Measurements from ENCODE around the gene GAS7.
"Not testable (repeated sequence)": the region's sequence is repeated elsewhere in the genome, so short reads cannot be mapped to it uniquely, and the experiment has no call there.

GAS7 gene

DNA sequence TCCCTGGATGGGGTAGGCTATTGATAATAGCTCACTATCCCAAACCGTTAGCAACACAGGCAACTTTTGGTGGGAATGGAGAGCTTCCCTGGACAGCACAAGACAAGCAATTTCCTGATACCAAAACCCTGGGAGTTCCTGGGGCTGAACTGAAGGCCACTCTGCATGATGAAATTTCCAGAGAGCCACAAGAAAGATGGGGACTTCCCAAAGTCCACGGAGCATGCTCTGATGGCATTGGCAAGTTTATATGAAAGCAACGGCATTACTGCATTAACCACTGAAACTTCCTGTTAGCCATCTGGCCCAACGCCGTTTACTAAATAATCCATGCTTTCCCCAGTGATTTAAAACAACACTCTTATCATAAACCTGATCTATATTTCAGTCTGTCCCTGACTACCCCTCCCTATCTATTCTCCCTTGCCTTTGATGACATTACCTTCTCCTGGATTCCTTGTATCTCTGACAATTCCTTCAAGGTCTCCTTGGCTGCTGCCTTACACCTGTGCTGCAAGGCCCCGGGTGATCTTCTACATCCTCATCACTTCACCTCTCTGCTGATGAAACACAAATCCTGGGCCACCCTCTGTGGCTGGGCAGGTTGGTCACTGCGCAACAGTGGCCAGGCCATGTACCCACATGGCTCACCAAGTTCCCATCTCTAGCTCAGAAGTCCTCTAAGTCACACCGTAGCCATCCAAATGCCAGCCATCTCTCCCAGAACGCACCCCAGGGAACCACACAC is 184.9 kb downstream of the GAS7 start:
- DNase-seq, result no peak

GRCh38 chr17:10010752-10011151 is 187.7 kb downstream of the GAS7 start:
- DNase-seq, result no peak

DNA sequence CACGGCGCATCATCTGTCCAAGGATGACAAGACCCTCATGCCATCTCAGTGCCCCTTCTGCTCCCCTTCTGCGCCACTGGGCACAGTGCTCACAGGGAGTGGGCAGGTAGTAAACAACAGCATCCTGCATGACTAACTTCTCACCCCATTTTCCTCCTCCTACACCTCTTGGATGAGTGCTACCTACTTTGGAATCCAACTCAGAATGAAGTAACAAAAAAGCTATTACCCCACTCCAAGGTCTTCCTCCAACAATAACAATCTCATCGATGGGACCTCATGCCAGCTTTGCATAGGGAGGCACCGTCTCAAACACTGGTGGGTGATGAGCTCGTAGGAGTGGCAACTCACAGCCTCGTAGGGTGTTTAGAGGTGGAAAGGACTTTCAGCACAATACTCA is 194.7 kb downstream of the GAS7 start:
- no peak for DNase-seq

- not testable (repeated sequence) for DNase-seq
Observed at GRCh38 chr17:10002567-10003360, 195.6 kb downstream of the GAS7 start.

GRCh38 chr17:10001306-10001873 is 197.0 kb downstream of the GAS7 start:
- DNase-seq, result no peak

DNA sequence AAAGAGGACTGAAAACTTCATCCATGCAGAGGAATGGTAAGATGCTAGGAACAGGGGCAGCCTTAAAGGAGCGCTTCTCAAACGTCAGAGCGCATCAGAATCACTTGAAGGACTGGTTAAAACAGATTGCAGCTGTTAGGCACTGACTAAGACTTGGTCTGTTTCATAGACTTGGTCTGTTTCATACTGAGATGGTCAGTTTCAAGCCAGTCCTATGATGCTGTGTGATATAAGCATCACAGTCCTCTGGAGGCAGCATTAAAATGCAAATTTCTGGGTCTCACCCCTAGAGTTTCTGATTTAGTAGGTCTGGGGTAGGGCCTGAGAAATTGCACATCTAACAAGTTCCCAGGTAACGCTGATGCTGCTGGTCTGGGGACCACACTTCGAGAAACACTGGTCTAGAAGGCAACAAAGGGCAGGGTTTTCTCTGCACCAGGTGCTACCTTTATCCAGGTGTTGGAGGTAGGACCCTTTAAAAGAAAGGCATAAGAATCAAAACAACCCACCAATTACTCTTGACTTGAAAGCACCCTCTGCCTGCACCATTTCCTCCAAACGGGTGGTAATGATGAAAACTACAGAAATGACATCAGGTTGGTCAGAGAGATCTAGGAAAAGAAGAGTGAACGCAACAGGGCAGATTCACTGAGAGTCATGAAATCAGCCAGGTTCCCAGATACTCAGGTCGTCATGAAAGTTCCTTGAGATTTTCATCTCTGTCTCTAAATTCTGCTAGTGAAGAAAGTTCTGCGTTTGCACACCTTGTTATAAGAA is 198.3 kb downstream of the GAS7 start:
- no peak for DNase-seq

DNA sequence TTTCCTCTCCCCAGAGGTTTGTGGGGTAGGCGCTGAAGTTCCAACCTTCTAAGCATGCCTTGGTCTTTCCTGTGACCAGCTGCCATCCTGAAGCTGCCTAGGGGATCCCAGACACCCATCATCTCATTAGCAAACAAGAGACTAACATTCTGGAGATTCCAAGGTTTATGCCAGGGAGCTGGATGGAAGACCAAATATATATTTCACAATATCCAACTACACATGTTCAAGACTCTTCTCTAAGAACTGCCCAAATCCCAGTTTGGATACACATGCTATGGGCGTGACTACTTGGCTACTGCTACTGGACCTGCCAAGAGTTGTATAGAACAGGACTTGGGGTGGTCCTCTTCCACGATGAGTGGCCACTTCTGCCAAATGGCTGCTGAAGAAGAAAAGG is 200.3 kb downstream of the GAS7 start:
- no peak for DNase-seq

GRCh38 chr17:9994761-9995160 is 203.6 kb downstream of the GAS7 start:
- no peak for DNase-seq

- DNase-seq, result no peak
Observed at GRCh38 chr17:9991796-9992195, 206.6 kb downstream of the GAS7 start.

- DNase-seq, result no peak
Observed at GRCh38 chr17:9991351-9991750, 207.1 kb downstream of the GAS7 start.

DNA sequence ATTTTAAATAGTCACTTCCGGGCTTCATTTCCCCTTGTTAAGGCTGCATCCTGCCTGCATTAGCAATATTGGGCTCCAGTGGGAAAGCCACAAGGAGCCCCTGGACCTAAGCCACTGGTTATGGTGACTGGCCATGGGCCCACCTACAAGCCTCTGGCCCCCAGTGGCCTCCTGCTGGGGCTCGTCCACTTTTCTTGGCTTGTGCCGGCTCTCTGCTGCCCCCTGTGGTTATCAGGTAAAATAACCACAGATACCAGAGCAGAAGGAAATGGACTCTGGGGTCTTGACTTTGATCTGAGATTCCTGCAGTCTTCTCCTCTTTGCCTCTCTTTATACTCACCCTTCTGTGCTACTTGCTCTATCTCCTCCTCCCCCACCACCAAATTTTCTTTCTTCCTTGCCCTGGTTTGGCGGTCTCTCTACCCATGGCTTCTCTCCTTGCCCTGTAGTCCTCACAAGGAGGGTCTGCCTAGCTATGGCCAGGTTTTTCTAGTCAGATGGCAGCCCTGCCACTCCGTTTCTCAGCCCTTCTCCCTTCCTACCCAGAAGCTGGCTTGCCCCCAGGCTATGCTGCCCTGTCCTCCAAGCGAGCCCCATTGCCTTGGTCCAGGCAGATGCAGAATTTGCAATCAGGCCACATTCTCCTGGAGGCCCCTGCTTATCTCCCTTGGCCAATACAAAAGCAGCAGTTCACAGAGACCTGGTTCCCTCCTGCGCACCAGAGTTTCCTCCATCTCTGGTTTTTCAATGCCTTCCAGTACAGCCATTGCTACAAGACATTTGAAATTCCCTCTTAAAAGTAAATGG is 210.4 kb downstream of the GAS7 start:
- DNase-seq, result peak; percentile 60

GRCh38 chr17:9986754-9987382 is 211.5 kb downstream of the GAS7 start:
- no peak for DNase-seq

DNA sequence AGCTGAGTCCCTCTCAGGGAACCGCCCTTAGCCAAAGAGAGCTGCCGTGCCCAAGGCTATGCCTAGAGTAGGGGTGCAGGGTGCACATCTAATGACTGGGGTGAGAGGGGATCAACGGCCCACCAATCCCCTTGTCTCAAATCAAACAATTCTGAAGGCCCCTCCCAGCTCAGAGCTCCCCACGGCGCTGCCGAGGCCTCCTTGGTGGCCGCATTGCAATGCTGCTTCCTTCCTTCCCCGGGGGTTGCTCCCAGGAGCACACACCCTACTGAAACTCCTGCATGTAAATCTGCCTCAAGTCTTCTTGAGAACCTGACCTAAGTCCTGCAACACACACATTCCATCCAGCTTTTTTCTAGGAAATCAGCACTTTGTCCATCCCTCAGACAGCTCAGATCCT is 212.8 kb downstream of the GAS7 start:
- no peak for DNase-seq

- no peak for DNase-seq
Observed at GRCh38 chr17:9984768-9985167, 213.6 kb downstream of the GAS7 start.

- peak; percentile 9 for DNase-seq
Observed at GRCh38 chr17:9982159-9982558, 216.2 kb downstream of the GAS7 start.

DNA sequence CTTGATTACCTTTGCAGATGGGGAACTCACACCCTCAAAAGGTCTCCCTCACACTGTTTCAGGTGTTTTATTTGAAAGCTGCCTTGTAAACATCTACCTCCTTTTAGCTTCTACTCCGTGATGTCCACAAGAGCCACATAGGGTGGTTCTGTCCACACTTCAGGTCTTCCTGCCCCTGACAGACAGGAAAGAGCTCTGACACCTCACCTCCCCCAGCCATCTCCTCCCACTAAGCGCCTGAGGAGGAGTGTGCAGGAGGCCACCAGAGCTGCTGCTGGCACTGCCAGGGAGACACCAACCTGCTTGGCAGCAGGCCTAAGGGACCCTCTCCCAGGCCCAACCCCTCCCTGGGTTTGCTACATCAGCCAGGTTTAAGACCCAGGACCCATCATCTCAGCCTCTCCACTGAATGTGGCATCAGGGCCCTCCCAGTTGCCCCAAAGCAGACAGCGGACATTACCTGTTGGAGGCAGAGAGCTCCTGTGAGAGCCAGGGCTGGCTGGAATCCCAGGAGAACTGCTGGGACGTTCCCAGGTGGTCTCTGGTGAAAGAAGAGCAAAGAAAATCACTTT is 217.0 kb downstream of the GAS7 start:
- DNase-seq, result no peak

DNA sequence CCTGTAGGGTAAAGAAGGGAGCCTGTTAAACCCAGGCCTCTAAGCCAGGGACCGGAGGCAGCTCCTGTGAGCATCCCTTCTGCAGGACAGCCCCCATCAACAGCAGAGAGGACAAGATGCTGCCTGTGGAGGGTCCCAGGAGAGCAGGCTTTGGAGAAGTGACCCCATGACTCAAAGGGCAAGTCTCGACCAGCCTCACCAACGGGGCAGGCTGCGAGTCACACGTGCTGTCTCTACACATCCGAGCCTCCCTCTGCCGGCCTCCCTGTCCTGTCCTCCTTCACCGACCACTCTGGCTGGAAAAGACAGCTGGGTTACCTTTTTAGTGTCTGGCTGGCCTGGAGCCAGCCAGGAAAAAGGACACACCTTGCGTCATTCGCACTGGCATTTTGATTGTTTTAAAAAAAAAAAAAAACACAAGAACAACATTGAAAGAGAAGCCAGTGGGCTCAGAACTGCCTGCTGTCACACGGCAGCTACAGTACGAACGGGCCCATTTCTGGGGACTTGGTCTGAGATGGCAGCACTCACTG is 218.9 kb downstream of the GAS7 start:
- no peak for DNase-seq

GRCh38 chr17:9977180-9977575 is 221.2 kb downstream of the GAS7 start:
- DNase-seq, result no peak

- no peak for DNase-seq
Observed at GRCh38 chr17:9976283-9977179, 221.9 kb downstream of the GAS7 start.
